ENCODE results near the gene RAPGEF5.

DNA sequence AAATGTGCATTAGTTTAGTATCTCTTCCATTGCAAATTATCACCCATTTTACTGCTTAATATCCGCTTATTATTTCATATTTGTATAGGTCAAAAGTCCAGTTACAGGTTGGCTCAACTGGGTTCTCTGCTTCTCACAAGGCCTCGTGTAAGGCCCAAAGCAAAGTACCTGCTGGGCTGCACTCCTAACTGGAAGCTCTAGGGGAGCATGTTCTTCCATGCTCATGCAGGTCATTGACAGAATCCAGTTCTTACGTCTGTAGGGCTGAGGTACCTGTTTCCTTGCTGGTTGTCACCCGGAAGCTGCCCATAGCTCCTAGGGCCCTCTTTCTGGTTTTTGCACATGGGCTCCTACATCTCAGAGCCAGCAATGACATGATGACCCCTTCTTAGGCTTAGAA lies 79.6 kb downstream of the RAPGEF5 start:
- TF ChIP-seq, protein P1, sequence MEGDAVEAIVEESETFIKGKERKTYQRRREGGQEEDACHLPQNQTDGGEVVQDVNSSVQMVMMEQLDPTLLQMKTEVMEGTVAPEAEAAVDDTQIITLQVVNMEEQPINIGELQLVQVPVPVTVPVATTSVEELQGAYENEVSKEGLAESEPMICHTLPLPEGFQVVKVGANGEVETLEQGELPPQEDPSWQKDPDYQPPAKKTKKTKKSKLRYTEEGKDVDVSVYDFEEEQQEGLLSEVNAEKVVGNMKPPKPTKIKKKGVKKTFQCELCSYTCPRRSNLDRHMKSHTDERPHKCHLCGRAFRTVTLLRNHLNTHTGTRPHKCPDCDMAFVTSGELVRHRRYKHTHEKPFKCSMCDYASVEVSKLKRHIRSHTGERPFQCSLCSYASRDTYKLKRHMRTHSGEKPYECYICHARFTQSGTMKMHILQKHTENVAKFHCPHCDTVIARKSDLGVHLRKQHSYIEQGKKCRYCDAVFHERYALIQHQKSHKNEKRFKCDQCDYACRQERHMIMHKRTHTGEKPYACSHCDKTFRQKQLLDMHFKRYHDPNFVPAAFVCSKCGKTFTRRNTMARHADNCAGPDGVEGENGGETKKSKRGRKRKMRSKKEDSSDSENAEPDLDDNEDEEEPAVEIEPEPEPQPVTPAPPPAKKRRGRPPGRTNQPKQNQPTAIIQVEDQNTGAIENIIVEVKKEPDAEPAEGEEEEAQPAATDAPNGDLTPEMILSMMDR (conservative IDR thresholded peaks at IDR 0.05), result no peak
- no peak for TF ChIP-seq ZFX (IDR thresholded peaks at IDR 0.05)

Measured in C4-2B (cell line).